Measurements from ENCODE around the gene GAD2.

DNA sequence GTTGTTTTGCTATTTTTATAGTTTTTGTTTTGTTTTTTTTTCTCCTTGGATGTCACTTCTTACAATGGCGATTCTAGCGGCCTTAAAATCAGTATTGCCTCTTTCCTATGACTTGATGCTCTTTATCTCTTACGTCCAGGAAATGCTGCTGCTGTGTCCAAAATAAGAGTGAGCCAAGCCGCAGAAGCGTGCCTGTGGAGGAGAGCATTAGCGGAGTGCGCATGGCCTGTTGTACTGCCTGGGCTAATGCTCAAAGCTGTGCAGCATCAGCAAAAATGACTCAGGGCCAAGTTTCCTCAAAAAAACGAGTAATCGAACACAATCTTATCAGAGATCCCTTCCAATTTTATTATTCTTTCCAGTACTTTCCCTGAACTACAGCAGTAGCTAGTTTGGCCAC, 18.5 kb upstream of the GAD2 start:
- TF ChIP-seq, protein P1, sequence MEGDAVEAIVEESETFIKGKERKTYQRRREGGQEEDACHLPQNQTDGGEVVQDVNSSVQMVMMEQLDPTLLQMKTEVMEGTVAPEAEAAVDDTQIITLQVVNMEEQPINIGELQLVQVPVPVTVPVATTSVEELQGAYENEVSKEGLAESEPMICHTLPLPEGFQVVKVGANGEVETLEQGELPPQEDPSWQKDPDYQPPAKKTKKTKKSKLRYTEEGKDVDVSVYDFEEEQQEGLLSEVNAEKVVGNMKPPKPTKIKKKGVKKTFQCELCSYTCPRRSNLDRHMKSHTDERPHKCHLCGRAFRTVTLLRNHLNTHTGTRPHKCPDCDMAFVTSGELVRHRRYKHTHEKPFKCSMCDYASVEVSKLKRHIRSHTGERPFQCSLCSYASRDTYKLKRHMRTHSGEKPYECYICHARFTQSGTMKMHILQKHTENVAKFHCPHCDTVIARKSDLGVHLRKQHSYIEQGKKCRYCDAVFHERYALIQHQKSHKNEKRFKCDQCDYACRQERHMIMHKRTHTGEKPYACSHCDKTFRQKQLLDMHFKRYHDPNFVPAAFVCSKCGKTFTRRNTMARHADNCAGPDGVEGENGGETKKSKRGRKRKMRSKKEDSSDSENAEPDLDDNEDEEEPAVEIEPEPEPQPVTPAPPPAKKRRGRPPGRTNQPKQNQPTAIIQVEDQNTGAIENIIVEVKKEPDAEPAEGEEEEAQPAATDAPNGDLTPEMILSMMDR (conservative IDR thresholded peaks at IDR 0.05 in 1 of 2, IDR thresholded peaks at IDR 0.05 in 1 of 2; ENCODE audit: extremely low read depth in 1 of 2, insufficient read depth in 1 of 2, low read depth in 1 of 2, low read length in 2 of 2) = no peak
- TF ChIP-seq EZH2 (IDR thresholded peaks at IDR 0.05; ENCODE audit: borderline replicate concordance, low read length) = no peak

Measured in mammary epithelial cell (primary cell).